Pericardium fibroblast (primary cell): Measurements from ENCODE around the gene RGS3. TPM values are rescaled to one million over a fixed set of nuclear protein-coding genes. Genes with fewer than 3 reads are reported as not detected.

Experiments
- total RNA-seq: library from RNA; depleted of rRNA; stranded (reverse); fragments of >200 nt; gene quantifications from 2 replicates; pipeline ENCODE4 v1.2.3, GENCODE V29; 2015

The RGS3 gene
- 26.9 and 51.6 TPM in 2 replicates for total RNA-seq

GRCh38 chr9:113463418-113464285, at the start of gene RGS3:
Gene RGS3 (plus strand): TSS chr9:113463727. CDS start chr9:113463803, 76 bp downstream.

Other genes starting within 250 kb of the RGS3 start
- 13.1 and 14.8 TPM in 2 replicates for gene FKBP15, start 242.4 kb upstream of the RGS3 start, total RNA-seq
- gene SLC31A1, start 242.2 kb upstream of the RGS3 start, total RNA-seq = 18.5 and 21.0 TPM in 2 replicates
- 34.2 and 43.2 TPM in 2 replicates for gene CDC26, start 188.2 kb upstream of the RGS3 start, total RNA-seq
- 14.8 and 22.0 TPM in 2 replicates for gene PRPF4, start 188.1 kb upstream of the RGS3 start, total RNA-seq
- not detected in 2 replicates for gene RNF183, start 160.4 kb upstream of the RGS3 start, total RNA-seq
- gene WDR31, start 123.5 kb upstream of the RGS3 start, total RNA-seq = 0.47 and 1.6 TPM in 2 replicates
- not detected in 2 replicates for gene BSPRY, start 114.2 kb upstream of the RGS3 start, total RNA-seq
- 5.4 and 14.9 TPM in 2 replicates for gene HDHD3, start 86.7 kb upstream of the RGS3 start, total RNA-seq
- 12.3 and 14.2 TPM in 2 replicates for gene ALAD, start 62.4 kb upstream of the RGS3 start, total RNA-seq
- gene POLE3, start 53.1 kb upstream of the RGS3 start, total RNA-seq = 25.9 and 29.1 TPM in 2 replicates
- gene C9orf43, start 53.0 kb upstream of the RGS3 start, total RNA-seq = 0.35 and 2.0 TPM in 2 replicates